Measurements from ENCODE around the gene GAREM1.

The GAREM1 gene

DNA sequence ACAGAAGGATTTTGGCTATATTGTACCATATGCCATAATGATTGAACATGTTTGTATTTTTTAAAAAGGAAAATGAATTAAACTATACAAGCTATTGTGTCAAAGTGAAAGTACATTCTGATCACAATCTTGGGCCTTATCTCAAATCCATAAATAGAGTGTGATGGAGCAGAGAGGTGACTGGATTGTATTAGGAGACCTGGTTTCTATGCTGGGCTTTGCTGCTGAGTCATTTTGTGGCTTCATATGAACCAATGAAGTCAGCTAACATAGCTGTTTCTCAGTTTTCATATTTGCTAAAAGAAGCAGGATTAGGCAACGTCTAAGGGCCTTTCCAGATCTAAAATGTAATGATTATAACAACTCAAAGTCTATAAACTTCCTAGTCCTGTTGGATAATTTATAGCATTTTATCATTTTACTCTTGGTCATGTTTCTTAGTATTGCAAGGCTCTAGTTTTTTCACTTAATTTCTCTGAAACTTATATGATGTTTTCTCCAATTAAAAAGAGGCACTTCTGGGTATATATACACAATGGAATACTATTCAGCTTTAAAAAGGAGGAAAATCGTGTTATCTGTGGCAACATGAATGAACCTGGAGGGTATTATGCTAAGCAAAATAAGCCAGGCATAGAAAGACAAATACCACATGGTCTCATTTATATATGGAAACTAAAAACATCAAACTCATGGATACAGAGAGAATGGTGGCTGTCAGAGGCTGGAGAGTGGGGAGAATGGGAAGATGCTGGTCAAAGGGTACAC is 168.5 kb downstream of the GAREM1 start:
- H3K4me3 ChIP-seq (ENCODE audit: low read depth, low read length), result no peak overlapping the region
- no peak for DNase-seq (ENCODE audit: low read depth)
- TF ChIP-seq, protein P1, sequence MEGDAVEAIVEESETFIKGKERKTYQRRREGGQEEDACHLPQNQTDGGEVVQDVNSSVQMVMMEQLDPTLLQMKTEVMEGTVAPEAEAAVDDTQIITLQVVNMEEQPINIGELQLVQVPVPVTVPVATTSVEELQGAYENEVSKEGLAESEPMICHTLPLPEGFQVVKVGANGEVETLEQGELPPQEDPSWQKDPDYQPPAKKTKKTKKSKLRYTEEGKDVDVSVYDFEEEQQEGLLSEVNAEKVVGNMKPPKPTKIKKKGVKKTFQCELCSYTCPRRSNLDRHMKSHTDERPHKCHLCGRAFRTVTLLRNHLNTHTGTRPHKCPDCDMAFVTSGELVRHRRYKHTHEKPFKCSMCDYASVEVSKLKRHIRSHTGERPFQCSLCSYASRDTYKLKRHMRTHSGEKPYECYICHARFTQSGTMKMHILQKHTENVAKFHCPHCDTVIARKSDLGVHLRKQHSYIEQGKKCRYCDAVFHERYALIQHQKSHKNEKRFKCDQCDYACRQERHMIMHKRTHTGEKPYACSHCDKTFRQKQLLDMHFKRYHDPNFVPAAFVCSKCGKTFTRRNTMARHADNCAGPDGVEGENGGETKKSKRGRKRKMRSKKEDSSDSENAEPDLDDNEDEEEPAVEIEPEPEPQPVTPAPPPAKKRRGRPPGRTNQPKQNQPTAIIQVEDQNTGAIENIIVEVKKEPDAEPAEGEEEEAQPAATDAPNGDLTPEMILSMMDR (IDR thresholded peaks at IDR 0.05; ENCODE audit: low read depth, low read length, missing control alignments), result no peak

DNA sequence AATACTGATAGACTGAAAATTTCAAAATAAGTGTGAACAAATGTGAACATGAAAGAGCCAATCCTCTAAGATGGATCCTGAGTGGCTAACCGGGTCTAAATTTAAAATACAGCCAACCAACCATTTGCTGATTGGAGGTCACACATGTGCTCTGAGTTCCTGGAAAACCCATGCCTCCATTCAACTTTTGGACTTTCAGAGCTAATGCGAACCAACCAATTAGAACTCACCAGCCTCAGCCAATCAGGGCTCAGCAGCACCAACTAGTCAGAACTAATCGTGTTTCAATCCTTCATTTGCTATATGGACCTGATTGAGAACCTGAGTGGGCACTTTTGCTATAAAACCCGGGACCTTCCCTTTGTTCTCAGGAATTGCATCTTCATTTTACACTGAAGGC is 169.3 kb downstream of the GAREM1 start:
- TF ChIP-seq, protein P1 (IDR thresholded peaks at IDR 0.05; ENCODE audit: low read depth, low read length, missing control alignments), result no peak
- no peak overlapping the region for H3K4me3 ChIP-seq (ENCODE audit: low read depth, low read length)
- DNase-seq (ENCODE audit: low read depth), result no peak

DNA sequence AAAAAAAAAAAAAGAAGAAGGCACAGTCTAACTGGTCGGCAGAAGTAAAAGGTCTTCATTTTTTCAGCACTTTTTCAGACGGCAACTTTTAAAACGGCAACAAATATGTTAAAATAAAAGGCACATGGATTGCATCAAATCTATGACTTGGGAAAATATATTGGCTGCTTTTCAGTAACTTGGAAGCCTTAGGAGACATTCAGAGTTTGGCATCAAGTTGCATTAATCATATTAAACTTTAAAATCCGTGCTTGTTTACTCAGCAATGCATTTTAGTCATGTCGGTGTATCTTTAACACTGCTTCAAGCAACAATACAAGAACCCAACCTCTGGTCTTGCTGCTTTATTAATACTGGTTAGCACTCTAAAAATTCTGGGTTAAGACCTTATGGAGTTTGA is 169.8 kb downstream of the GAREM1 start:
- no peak overlapping the region for H3K4me3 ChIP-seq (ENCODE audit: low read depth, low read length)
- TF ChIP-seq, protein P1 (IDR thresholded peaks at IDR 0.05; ENCODE audit: low read depth, low read length, missing control alignments), result no peak
- no peak for DNase-seq (ENCODE audit: low read depth)

DNA sequence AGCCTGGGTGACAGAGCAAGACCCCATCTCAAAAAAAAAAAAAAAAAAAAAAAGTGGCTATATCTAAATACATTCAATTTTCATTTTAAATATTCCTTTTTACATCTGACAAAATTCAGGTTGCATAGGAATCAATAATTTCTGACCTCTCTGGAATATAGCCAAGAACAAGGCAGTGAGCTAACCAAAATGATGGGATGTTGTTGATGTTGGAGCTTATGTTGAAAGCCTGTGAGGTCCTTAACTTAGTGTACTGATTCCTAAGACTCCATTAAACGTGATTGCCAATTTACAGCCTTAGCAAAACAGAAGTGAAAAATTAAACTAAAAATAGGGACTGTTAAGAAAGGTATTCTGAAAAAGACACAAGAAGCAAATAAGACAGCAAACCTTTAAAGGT is 171.2 kb downstream of the GAREM1 start:
- no peak overlapping the region for H3K4me3 ChIP-seq (ENCODE audit: low read depth, low read length)
- no peak for DNase-seq (ENCODE audit: low read depth)
- TF ChIP-seq, protein P1 (IDR thresholded peaks at IDR 0.05; ENCODE audit: low read depth, low read length, missing control alignments), result no peak

DNA sequence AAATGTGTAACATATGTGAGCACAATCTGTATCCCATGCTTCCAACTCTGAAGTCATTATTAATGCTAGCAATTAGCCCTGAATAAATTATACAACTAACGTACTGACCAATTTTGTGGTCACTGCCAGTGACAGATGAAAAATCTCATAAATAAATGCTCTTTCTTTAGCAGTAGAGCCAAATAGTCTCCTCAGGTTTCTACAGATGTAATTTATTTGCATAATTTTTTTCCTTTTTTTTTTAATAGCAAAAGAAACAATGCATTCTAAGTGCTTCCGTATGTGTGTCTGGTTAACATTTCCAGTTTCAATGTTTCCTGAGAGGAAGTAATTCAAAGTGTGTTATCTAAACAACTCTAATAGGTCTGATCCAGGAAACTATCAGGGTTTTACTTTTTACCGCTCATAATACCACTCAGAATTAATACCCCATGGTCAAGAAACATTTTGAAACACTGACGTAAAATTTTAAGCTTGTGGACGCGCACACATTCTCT is 172.5 kb downstream of the GAREM1 start:
- no peak overlapping the region for H3K4me3 ChIP-seq (ENCODE audit: low read depth, low read length)
- no peak for DNase-seq (ENCODE audit: low read depth)
- TF ChIP-seq, protein P1 (IDR thresholded peaks at IDR 0.05; ENCODE audit: low read depth, low read length, missing control alignments), result no peak

DNA sequence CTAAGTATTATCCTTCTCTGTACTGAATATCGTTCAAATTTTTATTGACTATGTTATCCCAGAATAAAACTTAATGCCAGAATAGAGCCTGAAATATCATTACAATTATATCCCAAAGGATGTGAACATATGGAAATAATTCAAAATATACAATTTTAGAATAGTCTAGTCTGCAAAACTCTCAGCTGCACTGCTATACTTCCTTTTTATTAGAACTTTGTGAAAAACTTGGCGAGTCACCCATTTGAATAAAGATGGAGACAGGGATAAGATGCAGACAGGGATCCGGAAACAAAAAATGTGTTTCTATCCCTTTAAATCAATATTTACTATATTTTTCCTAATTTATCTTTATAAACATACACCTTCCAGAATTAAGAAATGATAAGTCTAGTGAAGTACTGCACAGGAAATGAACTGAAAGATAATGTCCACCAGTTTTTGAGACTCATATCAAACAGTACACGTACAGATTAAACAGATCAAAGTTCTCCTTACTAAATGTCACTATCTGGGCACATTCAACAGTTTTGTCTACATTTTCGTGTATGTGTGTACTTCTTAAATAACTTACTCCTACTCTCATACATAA is 173.0 kb downstream of the GAREM1 start:
- DNase-seq (ENCODE audit: low read depth), result no peak
- no peak overlapping the region for H3K4me3 ChIP-seq (ENCODE audit: low read depth, low read length)
- TF ChIP-seq, protein P1 (IDR thresholded peaks at IDR 0.05; ENCODE audit: low read depth, low read length, missing control alignments), result no peak

Data from GM12864 (cell line).